NCI-H1694 (cell line): ENCODE data around the gene AKT1S1.

ENCODE experiments used
- DNase-seq: peaks from one replicate; lab custom pipeline; 2025; lab: John Stamatoyannopoulos, UW

AKT1S1 gene

GRCh38 chr19:49882643-49883042, 5.5 kb upstream of the AKT1S1 start:
- DNase-seq: no peak

GRCh38 chr19:49881672-49882394, 4.7 kb upstream of the AKT1S1 start:
- no peak for DNase-seq

GRCh38 chr19:49881186-49881585, 4.0 kb upstream of the AKT1S1 start:
- no peak for DNase-seq

GRCh38 chr19:49880162-49880869, 3.2 kb upstream of the AKT1S1 start:
- no peak for DNase-seq

- no peak for DNase-seq
Observed at GRCh38 chr19:49879243-49879963, 2.2 kb upstream of the AKT1S1 start.

GRCh38 chr19:49878744-49879070, 1.6 kb upstream of the AKT1S1 start:
- no peak for DNase-seq

- peak; percentile 93 for DNase-seq
Observed at GRCh38 chr19:49877879-49878743, 956 bp upstream of the AKT1S1 start.

- peak; percentile 98 for DNase-seq
Observed at GRCh38 chr19:49876422-49877019, 634 bp downstream of the AKT1S1 start.

- no peak for DNase-seq
Observed at GRCh38 chr19:49875857-49876421, 1.2 kb downstream of the AKT1S1 start.

- DNase-seq: no peak
Observed at GRCh38 chr19:49875177-49875576, 2.0 kb downstream of the AKT1S1 start.

GRCh38 chr19:49874503-49875157, 2.5 kb downstream of the AKT1S1 start:
- no peak for DNase-seq

- no peak for DNase-seq
Observed at GRCh38 chr19:49873834-49874233, 3.3 kb downstream of the AKT1S1 start.

- DNase-seq: no peak
Observed at GRCh38 chr19:49873129-49873521, 4.0 kb downstream of the AKT1S1 start.

GRCh38 chr19:49872245-49873128, 4.7 kb downstream of the AKT1S1 start:
- no peak for DNase-seq

GRCh38 chr19:49871349-49871985, 5.7 kb downstream of the AKT1S1 start:
- no peak for DNase-seq

GRCh38 chr19:49870309-49870901, 6.8 kb downstream of the AKT1S1 start:
- DNase-seq: no peak

GRCh38 chr19:49869484-49870308, 7.5 kb downstream of the AKT1S1 start:
- peak; percentile 99 for DNase-seq

GRCh38 chr19:49869009-49869483, 8.1 kb downstream of the AKT1S1 start:
- DNase-seq: no peak
